Upper lobe of right lung (tissue), 1 donor: ENCODE data around the gene GNG4. TPM values are rescaled to one million over a fixed set of nuclear protein-coding genes. Genes with fewer than 3 reads are reported as not detected.

Source experiments
- ATAC-seq: fragments of 200-7000 bp; cut with Tn5 transposase; one replicate; pipeline ENCODE4 v1.9.1; 2020; ENCODE audit warnings: mild to moderate bottlenecking, moderate library complexity
- DNase-seq: peaks from one replicate; pipeline ENCODE4 v3.0.0-alpha.2; 2020
- H3K27ac ChIP-seq: fragments of 200-600 bp; one replicate; pipeline ENCODE4 v1.8.0; 2022
- H3K27me3 ChIP-seq: fragments of 200-600 bp; one replicate; pipeline ENCODE4 v1.8.0; 2022; ENCODE audit warnings: mild to moderate bottlenecking
- H3K36me3 ChIP-seq: fragments of 200-600 bp; one replicate; pipeline ENCODE4 v1.8.0; 2022
- H3K4me1 ChIP-seq: fragments of 200-600 bp; one replicate; pipeline ENCODE4 v1.8.0; 2022
- H3K4me3 ChIP-seq: fragments of 200-600 bp; one replicate; pipeline ENCODE4 v1.8.0; 2022; ENCODE audit warnings: mild to moderate bottlenecking
- H3K9me3 ChIP-seq: fragments of 200-600 bp; one replicate; pipeline ENCODE4 v1.8.0; 2022
- CTCF ChIP-seq: fragments of 200-600 bp; IDR thresholded peaks from one replicate; pipeline ENCODE4 v1.8.0; 2022; ENCODE audit warnings: antibody characterized with exemption
- intact Hi-C: fragments of 100-400 bp; cut with DNase I; formaldehyde crosslinking; loops from one replicate; pipeline ENCODE4 v1.11.0; 2022
- total RNA-seq: library from RNA; stranded (reverse); fragmentation: NEBNext Ultra II Directional; extraction: Animal tissue kit (Norgen Biotek cat#: 25700); gene quantifications from one replicate; pipeline ENCODE4 v1.2.1, GENCODE V29; 2021
- donor health status: DM: no; HTN: yes; CAD: no; lungs with severe emphysema.

GNG4 gene
- total RNA-seq, 1 donor from 2014 or later, result not detected

GRCh38 chr1:235637756-235638534 lies 11.6 kb downstream of the GNG4 start:
- no peaks in the 10 kb centered on the region for H3K9me3 ChIP-seq
- no peak overlapping the region for H3K27ac ChIP-seq
- intact Hi-C loops, result no loop called here
- ATAC-seq (no peak), DNase-seq (no peak)
- no peak for TF ChIP-seq CTCF
- H3K4me3 ChIP-seq, result no peak overlapping the region
- no peaks in the 10 kb centered on the region for H3K4me1 ChIP-seq
- H3K27me3 ChIP-seq, result peaks cover 11% of the 10 kb centered on the region
- H3K36me3 ChIP-seq, result no peaks in the 10 kb centered on the region

- Histone ChIP-seq H3K27me3 (no peaks in the 10 kb centered on the region), H3K9me3 (no peaks in the 10 kb centered on the region), H3K27ac (no peak overlapping the region), H3K4me3 (no peak overlapping the region), H3K4me1 (no peaks in the 10 kb centered on the region), H3K36me3 (no peaks in the 10 kb centered on the region)
- intact Hi-C loops, result no loop called here
- DNase-seq, result no peak
- ATAC-seq, result no peak
- no peak for TF ChIP-seq CTCF
These were observed 13.5 kb downstream of the GNG4 start for GRCh38 chr1:235635938-235636662.

- DNase-seq (no peak), ATAC-seq (no peak)
- Histone ChIP-seq H3K27ac (no peak overlapping the region), H3K27me3 (no peaks in the 10 kb centered on the region), H3K9me3 (no peaks in the 10 kb centered on the region), H3K36me3 (no peaks in the 10 kb centered on the region), H3K4me3 (peak overlapping the region; percentile 36), H3K4me1 (no peaks in the 10 kb centered on the region)
- intact Hi-C loops, result no loop called here
- TF ChIP-seq CTCF, result no peak
These were observed 16.8 kb downstream of the GNG4 start for GRCh38 chr1:235632506-235633401.

- Histone ChIP-seq H3K36me3 (no peaks in the 10 kb centered on the region), H3K4me3 (no peak overlapping the region), H3K27ac (no peak overlapping the region), H3K4me1 (no peaks in the 10 kb centered on the region), H3K9me3 (no peaks in the 10 kb centered on the region), H3K27me3 (no peaks in the 10 kb centered on the region)
- intact Hi-C loops, result no loop called here
- DNase-seq (no peak), ATAC-seq (no peak)
- TF ChIP-seq CTCF, result no peak
These were observed 17.8 kb downstream of the GNG4 start for GRCh38 chr1:235631816-235632215.

GRCh38 chr1:235628316-235629005 lies 21.1 kb downstream of the GNG4 start:
- no peaks in the 10 kb centered on the region for H3K4me1 ChIP-seq
- ATAC-seq, result no peak
- no peak for DNase-seq
- intact Hi-C loops, result no loop called here
- no peak for TF ChIP-seq CTCF
- no peak overlapping the region for H3K27ac ChIP-seq
- no peaks in the 10 kb centered on the region for H3K36me3 ChIP-seq
- no peaks in the 10 kb centered on the region for H3K9me3 ChIP-seq
- no peaks in the 10 kb centered on the region for H3K27me3 ChIP-seq
- H3K4me3 ChIP-seq, result no peak overlapping the region
